ENCODE measurements around the gene P3R3URF. TPM values are rescaled to one million over a fixed set of nuclear protein-coding genes. Genes with fewer than 3 reads are reported as not detected.

P3R3URF gene
- total RNA-seq, 1 experiment from 2014 or later = not detected

DNA sequence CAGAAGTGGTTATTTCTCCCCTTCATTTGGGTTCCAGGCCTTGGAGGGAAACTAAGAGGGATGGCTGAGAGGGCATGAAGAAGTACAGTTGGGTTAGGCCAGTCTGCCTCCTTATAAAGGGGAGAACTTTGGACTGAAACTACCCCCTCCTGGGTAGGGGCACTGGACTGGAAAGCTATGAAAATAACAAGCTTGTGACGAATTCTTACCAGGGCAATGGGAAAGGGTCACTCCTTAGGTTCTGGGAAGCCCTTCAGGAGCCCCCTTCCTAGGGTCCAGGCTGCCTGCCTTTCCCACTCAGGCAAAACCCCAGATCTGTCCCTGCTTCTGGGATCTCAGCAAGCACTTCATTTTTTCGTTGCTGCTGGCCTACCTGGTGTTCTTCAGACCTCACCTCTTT, 9.8 kb upstream of the P3R3URF start:
- peaks cover 51 to 71% of the 10 kb centered on the region in 2 experiments for H3K4me1 ChIP-seq (ENCODE audit: control insufficient read depth in 1 of 2, insufficient read depth in 2 of 2, low read length in 2 of 2)
- no peak overlapping the region for H2AFZ ChIP-seq (ENCODE audit: low read depth, low read length, poor library complexity, severe bottlenecking)
- no peaks in the 10 kb centered on the region for H3K9me2 ChIP-seq (ENCODE audit: insufficient read depth)
- H3K9me3 ChIP-seq (ENCODE audit: control insufficient read depth in 1 of 2, insufficient read depth in 1 of 2, low read depth in 1 of 2, low read length in 2 of 2) = no peaks in the 10 kb centered on the region
- H3K36me3 ChIP-seq (ENCODE audit: control insufficient read depth in 1 of 2, insufficient read depth in 2 of 2, low read length in 2 of 2) = peaks cover 10 to 16% of the 10 kb centered on the region in 2 experiments; a peak in 3 of 4 replicates
- no peak overlapping the region for H3K9ac ChIP-seq (ENCODE audit: low read length)
- no TSS peak for BruUV-seq (replicated peaks)
- ChIA-PET CTCF (no interaction called here), RAD21 (ENCODE audit: low non-redundant PET in 1 of 2, low total read pairs in 2 of 2, uncharacterized antibody in 2 of 2, unreplicated experiment in 2 of 2) (interaction anchor here in 1 of 2 experiments (0.6 kb wide), 1 partner anchor 287 kb away, joined by 6 read pairs; no protein-coding TSS in a partner anchor), POLR2A (no interaction called here)
- DNase-seq (ENCODE audit: low read depth, low spot score) (no peak), ATAC-seq (no peak)
- H3K79me2 ChIP-seq (ENCODE audit: insufficient read depth, low read length) = no peaks in the 10 kb centered on the region
- no peak overlapping the region for H3K4me2 ChIP-seq (ENCODE audit: low read length)
- intact Hi-C loops (cut with micrococcal nuclease) = no loop called here
- H4K20me1 ChIP-seq (ENCODE audit: insufficient read depth) = no peaks in the 10 kb centered on the region
- H3K27ac ChIP-seq (ENCODE audit: low read depth, low read length) = no peak overlapping the region
- TF ChIP-seq JUND (IDR thresholded peaks at IDR 0.05) = no peak
- TF ChIP-seq CEBPB (IDR thresholded peaks at IDR 0.05; ENCODE audit: low read depth) = no peak
- TF ChIP-seq CBX3 (IDR thresholded peaks at IDR 0.05; ENCODE audit: low read depth) = no peak
- TF ChIP-seq SIN3A (IDR thresholded peaks at IDR 0.05; ENCODE audit: low read depth) = no peak
- TF ChIP-seq, protein P1, sequence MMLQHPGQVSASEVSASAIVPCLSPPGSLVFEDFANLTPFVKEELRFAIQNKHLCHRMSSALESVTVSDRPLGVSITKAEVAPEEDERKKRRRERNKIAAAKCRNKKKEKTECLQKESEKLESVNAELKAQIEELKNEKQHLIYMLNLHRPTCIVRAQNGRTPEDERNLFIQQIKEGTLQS (IDR thresholded peaks at IDR 0.05) = no peak
- no peak for TF ChIP-seq MAX (IDR thresholded peaks at IDR 0.05)
- TF ChIP-seq FOSL1 (IDR thresholded peaks at IDR 0.05; ENCODE audit: low read depth) = no peak
- TF ChIP-seq RAD21 (IDR thresholded peaks at IDR 0.05; ENCODE audit: low read depth) = no peak
- TF ChIP-seq, protein P2, sequence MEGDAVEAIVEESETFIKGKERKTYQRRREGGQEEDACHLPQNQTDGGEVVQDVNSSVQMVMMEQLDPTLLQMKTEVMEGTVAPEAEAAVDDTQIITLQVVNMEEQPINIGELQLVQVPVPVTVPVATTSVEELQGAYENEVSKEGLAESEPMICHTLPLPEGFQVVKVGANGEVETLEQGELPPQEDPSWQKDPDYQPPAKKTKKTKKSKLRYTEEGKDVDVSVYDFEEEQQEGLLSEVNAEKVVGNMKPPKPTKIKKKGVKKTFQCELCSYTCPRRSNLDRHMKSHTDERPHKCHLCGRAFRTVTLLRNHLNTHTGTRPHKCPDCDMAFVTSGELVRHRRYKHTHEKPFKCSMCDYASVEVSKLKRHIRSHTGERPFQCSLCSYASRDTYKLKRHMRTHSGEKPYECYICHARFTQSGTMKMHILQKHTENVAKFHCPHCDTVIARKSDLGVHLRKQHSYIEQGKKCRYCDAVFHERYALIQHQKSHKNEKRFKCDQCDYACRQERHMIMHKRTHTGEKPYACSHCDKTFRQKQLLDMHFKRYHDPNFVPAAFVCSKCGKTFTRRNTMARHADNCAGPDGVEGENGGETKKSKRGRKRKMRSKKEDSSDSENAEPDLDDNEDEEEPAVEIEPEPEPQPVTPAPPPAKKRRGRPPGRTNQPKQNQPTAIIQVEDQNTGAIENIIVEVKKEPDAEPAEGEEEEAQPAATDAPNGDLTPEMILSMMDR (IDR thresholded peaks at IDR 0.05 in 2 of 3, conservative IDR thresholded peaks at IDR 0.05 in 1 of 3; ENCODE audit: borderline replicate concordance in 1 of 3, insufficient read depth in 1 of 3, low read depth in 2 of 3, low read length in 2 of 3) = no peak
- TF ChIP-seq EGR1 (IDR thresholded peaks at IDR 0.05; ENCODE audit: low read depth) = no peak
- TF ChIP-seq, protein P3, sequence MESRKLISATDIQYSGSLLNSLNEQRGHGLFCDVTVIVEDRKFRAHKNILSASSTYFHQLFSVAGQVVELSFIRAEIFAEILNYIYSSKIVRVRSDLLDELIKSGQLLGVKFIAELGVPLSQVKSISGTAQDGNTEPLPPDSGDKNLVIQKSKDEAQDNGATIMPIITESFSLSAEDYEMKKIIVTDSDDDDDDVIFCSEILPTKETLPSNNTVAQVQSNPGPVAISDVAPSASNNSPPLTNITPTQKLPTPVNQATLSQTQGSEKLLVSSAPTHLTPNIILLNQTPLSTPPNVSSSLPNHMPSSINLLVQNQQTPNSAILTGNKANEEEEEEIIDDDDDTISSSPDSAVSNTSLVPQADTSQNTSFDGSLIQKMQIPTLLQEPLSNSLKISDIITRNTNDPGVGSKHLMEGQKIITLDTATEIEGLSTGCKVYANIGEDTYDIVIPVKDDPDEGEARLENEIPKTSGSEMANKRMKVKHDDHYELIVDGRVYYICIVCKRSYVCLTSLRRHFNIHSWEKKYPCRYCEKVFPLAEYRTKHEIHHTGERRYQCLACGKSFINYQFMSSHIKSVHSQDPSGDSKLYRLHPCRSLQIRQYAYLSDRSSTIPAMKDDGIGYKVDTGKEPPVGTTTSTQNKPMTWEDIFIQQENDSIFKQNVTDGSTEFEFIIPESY (IDR thresholded peaks at IDR 0.05; ENCODE audit: extremely low read depth, insufficient replicate concordance, low read length) = no peak
- no peak for TF ChIP-seq ZFX (IDR thresholded peaks at IDR 0.05)
- no peak for TF ChIP-seq POLR2A (IDR thresholded peaks at IDR 0.05; ENCODE audit: borderline replicate concordance, extremely low read depth, insufficient read depth, insufficient read length)
- TF ChIP-seq ELF1 (IDR thresholded peaks at IDR 0.05; ENCODE audit: borderline replicate concordance, low read depth) = no peak
- TF ChIP-seq EZH2phosphoT487 (IDR thresholded peaks at IDR 0.05; ENCODE audit: borderline replicate concordance) = no peak
- H3K4me3 ChIP-seq (replicated peaks in 1 of 2; ENCODE audit: low read depth in 1 of 2, low read length in 2 of 2) = no peak overlapping the region
- no peaks in the 10 kb centered on the region for H3K27me3 ChIP-seq (ENCODE audit: insufficient read depth, low read length)
